EH (cell line): ENCODE data around the gene ANAPC7.
"Not testable (repeated sequence)": the region's sequence is repeated elsewhere in the genome, so short reads cannot be mapped to it uniquely, and the experiment has no call there.

Experiments used
- DNase-seq: peaks from one replicate; pipeline ENCODE4 v3.0.0-alpha.2; 2015; ENCODE audit warnings: low read depth

ANAPC7 gene, protein sequence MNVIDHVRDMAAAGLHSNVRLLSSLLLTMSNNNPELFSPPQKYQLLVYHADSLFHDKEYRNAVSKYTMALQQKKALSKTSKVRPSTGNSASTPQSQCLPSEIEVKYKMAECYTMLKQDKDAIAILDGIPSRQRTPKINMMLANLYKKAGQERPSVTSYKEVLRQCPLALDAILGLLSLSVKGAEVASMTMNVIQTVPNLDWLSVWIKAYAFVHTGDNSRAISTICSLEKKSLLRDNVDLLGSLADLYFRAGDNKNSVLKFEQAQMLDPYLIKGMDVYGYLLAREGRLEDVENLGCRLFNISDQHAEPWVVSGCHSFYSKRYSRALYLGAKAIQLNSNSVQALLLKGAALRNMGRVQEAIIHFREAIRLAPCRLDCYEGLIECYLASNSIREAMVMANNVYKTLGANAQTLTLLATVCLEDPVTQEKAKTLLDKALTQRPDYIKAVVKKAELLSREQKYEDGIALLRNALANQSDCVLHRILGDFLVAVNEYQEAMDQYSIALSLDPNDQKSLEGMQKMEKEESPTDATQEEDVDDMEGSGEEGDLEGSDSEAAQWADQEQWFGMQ

DNA sequence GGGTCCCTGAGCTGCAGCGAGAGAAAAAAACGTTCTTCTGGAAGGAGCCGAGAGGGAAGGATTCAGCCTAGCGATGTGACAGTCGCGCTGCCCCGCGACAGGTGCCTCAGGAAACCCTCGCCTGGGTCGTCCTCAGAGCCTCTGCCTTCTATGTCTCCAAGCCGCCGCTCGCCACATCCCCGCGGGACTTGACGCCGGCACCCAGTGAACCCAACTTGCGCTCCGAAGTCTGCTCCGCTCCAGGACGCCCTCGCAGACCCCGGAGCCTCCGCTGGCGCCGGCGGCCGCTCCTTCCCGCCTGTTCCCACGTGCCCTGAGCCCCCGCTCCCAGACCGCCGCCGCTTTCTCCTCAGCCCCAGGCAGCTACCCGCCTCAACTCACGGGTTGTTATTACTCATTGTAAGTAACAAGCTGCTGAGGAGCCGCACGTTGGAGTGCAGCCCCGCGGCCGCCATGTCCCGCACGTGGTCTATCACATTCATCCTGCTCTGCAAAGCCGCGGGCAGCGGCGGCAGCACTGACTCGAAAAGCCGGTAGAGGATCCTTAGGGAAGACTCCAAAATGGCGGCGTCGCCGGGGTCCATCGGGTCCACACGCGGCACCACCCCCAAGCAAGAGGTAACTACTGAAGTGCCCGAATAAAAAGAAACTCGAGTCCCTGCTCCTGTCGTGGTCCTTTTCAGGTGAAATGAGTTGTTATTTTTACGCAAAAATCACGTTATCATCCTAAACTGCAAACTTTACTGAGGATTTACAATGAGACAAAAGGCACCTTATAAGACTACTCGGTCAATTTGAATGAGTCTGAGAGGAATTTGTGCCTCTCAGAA is at the start of gene ANAPC7:
ANAPC7 (minus strand) TSS at position 563 of the 830 bp plus-strand sequence; CDS start at position 482, 81 bp downstream.
- peak; percentile 92 for DNase-seq

DNA sequence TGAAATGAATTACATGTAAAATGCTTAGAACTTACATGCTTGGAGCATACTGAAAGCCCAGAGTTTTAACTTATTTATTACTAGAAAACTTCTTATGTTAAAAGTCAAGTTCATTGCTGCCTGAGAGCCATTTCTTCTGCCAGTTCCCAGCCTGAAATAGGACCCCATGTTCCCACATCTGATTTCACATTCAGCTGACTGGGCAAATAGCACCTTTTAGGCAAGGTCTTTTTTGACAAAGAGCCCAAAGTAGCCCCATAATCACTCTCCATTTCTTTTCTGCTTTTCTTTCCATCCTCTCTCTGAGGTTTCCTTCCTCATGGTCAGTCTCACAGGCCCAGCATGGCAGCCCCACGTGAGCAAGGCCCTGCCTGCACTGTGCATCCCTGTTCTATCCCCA is 47.8 kb upstream of the ANAPC7 start:
- DNase-seq = no peak

DNA sequence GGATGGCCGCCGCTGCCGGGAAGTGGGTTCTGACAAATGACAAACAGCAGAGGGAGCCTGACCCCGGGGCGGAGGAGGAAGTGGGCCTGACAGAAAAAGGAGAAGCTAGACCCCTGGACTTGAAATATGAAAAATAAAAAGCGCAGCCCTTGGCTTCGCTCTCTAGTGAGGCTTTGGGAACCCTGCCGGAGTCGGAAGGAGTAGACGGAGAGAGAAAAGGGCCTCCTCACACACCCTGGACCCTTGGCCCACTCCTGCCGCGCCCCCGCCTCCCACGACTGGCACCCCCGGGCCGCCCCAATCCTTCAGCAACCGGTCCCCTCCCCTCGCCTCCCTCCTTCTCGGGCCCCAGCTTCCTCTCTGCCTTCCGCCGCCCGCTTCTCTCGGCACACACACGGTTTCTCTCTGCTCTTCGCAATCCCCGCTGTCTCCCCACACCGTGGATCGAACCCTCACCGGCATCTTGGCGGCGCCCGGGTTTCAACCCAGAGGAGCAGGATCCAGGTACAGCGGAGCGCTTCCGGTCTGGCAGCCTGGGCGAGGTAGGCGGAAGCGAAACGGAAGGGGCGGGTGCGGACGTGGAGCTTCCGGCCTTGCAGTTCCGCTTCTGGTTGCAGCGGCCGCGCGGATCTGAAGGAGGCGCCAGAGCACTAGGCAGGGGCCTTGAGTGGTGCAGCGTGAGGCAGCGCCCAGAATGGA is 46.4 kb upstream of the ANAPC7 start, which contains the start of gene ARPC3:
ARPC3 (minus strand) TSS at position 539 of the 699 bp plus-strand sequence; CDS start at position 462, 77 bp downstream.
- DNase-seq = peak; percentile 96

DNA sequence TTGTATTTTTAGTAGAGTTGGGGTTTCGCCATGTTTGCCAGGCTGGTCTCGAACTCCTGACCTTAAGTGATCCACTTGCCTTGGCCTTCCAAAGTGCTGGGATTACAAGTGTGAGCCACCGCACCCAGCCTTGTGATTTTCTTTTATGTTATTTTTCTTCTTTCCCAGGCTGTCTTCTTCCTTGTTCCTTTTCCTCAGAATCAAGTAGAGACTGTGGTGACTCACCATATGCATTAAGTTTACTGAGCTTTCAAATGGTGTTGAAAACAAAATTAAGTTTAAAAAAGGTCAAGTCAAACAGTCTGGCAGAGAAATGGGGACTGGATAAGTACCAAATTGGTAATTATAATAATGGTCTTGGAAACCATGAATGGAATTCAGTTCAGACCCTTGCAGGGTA is 40.9 kb upstream of the ANAPC7 start:
- DNase-seq = no peak

DNA sequence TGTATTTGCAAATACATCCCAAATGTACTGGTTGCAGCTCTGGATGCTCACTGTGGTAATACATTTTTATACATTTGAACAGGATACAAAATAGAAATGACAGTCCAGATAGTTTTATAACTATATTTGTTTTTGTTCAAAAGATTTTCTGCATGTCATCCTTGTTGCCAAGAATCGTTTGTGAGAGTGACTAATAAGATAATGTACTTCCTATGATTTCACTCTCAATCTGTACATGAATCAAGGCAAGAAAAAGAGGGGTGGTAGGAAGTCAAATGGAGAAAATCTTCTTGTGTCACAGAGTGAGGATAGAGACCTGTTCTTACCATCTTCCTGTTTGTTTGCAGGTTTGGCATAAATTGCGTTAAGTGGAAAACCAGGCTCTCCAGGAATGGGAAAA is 32.7 kb upstream of the ANAPC7 start:
- peak; percentile 47 for DNase-seq

DNA sequence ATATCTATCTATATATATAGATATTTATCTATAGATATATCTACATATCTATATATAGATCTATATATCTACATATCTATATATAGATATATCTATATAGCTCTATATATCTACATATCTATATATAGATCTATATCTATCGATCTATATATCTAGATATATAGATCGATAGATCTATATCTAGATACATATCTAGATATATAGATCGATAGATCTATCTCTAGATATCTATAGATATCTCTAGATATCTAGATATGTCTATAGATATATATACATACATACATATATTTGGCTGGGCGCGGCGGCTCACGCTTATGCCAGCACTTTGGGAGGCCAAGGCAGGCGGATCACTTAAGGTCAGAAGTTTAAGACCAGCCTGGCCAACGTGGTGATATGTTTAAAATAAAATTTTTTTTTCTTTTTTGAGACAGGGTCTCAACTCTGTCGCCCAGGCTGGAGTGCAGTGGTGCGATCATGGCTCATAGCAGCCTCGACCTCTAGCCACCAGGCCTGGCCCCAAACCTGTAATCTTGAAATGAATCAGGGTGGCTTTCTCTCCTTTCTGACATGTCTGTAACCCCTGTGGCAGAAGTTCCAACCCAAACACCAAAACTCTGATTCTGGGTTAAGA is 28.6 kb upstream of the ANAPC7 start:
- DNase-seq = no peak

DNA sequence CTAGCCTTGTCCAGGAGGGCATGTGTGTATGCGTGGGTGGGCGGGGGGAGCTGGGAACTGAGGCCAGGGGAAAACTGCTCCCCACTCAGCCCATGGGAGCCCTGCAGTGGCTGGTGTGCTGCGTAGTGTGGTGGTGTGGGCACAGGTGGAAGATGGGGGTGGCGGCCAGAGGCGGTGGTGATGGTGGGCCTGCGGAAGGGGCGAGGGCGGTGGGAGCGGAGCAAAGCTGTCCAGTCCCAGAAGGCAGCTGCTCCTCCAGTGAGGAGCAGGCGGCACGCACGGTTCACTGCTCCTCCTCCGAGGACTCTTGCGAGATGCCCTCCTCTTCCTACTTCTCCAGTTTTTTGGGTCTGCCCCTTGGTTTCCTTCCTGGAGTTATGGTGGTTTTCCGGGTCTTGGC is 26.2 kb upstream of the ANAPC7 start:
- DNase-seq = not testable (repeated sequence)

DNA sequence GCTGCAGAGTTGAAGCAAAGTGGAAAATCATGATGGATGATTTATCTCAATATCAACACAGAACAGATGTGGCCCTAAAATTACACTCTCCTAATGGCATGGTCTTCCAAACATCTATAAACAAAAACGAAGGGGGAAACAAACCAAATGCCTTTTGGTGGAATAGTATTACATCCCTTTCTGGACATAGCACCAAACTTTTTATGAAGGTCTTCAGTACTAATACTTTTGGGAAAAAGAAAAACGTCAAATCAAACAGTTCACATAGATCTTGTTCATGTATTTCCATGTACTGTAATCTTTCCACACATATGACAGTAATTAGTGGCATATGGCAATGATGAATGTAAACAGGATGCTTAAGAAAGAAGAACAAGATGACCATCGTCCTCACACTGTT is 22.9 kb upstream of the ANAPC7 start:
- DNase-seq = peak; percentile 42

DNA sequence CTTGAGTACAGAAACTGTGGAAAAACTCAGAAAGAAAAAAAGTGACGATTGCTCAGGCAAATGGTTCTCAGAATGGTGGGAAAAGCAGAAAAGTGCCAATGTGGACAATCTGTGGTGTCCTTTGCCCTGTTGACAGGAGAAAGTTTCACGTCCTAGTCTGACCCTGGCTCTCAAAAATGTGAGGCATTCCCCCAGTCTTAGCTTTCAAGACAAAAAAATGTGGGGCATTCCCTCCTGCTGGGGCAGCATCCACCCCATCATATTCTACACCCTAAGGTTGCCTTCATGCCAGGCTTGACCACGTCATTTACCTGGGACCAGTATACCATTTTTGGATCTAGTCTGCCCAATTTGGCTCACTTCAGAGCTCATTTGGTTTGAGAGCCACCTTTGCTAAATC is 20.7 kb upstream of the ANAPC7 start:
- peak; percentile 65 for DNase-seq

DNA sequence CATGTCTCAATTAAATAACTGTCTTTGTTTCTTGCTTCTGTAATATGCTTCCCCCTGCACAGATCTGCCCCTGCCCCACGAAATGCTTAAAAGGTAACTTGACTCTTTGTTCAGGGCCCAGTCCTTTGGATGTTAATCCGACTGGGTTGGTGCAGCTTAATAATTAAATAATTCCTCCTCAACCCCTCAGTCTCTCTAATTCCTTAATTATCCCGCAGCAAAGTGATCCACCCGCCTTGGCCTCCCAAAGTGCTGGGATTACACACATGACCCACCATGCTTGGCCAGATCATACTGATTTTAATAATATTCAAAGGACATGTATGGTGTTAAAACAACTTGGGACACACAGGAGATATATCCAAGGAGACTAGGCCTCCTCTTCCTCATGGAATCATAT is 18.2 kb upstream of the ANAPC7 start:
- DNase-seq = no peak

DNA sequence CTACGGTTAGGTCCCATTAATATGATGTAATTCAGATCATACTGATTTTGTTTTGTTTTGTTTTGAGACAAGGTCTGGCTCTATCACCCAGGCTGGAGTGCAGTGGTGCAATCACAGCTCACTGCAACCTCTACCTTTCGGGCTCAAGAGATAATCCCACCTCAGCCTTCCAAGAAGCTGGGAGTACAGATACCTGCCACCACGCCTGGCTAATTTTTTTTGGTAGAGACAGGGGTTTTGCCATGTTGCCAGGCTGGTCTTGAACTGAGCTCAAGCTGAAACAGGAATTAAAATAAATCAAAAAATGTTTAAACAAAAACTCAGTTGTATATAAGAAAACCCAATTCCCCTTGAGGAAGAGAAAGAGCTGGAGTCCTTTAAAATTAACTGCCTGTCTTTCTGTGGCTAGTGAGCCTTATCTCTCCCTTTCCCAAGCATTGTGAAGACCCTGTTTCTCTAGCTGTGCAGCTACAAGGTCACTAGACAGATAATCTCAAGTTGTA is 17.7 kb upstream of the ANAPC7 start:
- DNase-seq = no peak

DNA sequence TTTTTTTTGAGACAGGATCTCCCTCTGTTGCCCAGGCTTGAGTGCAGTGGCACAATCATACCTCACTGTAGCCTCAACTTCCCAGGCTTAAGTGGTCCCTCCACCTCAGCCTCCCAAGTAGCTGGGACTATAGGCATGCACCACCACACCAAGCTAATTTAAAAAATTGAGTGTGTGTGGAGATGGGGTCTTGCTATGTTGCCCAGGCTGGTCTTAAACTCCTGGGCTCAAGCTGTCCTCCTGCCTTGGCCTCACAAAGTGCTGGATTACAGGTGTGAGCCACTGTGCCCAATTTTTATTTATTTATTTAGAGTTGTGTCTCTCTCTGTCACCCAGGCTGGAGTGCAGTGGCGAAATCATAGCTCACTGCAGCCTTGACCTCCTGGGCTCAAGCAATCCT is 17.1 kb upstream of the ANAPC7 start:
- DNase-seq = not testable (repeated sequence)

DNA sequence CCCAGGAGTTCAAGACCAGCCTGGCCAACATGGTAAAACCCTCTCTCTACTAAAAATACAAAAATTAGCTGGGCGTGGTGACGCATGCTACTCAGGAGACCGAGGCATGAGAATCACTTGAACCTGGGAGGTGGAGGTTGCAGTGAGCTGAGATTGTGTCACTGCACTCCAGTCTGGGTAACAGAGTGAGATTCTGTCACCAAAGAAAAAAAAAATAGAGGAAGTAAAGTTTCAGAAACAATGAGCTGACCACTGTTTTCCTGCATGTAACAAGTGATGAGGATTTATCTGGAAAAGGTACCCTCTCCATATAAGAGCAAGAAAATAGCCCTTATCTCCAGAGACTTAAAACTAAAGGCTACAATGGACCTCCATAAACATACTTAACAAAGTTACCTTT is 13.6 kb upstream of the ANAPC7 start:
- not testable (repeated sequence) for DNase-seq

DNA sequence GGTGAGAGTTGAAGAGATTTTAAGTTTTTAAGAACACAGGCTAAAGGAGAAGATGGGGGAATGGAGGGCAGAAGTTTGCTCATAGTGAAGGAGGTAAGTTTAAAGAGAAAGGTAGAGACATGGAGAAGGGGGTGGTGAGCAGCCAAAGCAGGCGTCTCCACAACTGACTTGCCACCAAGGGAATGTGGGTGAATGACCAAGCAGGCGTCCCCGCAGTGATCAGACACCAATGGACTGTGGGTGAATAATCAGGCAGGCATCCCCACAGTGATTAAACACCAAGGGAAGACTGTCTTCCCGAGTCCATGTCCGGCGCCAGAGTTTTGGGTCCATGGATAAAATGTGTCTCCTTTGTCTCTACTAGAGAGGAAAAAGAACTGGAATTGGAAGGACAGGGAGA is 6.6 kb upstream of the ANAPC7 start:
- peak; percentile 66 for DNase-seq

DNA sequence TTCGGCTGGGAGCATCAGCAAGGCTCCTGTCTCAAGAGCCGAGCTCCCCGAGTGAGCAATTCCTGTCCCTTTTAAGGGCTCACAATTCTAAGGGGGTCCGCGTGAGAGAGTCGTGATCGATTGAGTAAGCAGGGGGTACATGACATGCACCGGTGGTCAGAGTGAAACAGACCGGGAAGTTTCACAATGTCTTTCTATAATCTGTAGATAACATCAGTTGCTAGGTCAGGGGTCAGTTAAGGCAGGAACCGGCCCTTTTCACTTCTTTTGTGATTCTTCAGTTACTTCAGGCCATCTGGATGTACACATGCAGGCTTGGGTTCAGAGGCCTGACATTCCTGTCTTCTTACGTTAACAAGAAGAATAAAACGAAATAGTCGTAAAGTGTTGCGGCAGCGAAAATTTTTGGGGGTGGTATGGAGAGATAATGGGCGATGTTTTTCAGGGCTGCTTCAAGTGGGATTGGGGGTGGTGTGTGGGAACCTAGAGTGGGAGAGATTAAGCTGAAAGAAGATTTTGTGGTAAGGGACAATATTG is 1.7 kb upstream of the ANAPC7 start:
- not testable (repeated sequence) for DNase-seq

DNA sequence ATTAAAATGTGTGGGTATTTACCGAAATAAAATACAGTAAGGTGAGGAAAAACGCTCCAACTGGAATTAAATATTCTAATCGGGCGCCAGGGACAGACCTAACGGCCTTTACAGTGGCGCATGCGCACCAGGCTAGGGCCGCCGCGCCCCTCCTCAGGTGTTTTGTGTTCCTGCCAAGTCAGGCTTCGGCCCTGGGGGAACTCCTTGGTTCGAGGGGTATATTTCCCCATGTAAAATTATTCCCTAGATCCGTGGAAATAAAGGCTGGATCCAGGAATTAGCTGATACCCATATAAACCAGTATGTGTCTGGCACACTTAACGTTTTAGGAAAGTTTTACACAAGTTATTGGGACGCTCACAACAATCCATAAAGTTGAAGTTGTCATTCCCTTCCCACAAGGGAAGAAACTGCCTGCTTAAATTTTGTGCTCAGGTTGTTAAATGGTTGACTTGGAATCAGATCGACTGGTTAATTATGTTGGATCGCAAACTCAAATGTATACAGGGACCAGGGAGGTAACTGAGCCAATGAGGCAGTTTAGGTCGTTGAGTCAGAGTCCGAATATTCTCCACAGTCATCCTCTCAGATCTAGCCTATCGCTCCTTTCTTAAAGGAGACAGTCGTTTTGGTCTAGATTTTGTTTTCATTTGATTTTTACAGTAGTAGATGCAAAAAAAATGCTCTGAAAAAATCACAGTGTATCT is 621 bp upstream of the ANAPC7 start:
- peak; percentile 66 for DNase-seq

DNA sequence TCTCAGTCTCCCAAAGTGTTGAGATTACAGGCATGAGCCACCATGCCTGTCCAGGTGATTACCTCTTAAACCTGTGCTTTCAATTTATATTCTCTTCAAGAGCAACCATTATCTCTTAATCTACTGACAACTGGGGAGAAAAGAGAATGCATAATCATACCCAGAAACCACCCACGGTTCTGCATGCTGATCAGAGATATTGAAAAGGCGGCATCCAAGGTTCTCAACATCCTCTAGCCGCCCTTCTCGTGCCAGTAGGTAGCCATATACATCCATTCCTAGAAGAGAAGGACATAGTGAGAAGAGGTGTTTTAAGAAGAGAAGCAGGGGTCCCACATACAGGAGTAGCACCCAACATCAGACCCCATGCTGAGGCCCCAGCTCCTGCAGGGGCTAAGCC is 20.8 kb downstream of the ANAPC7 start:
- DNase-seq = no peak

DNA sequence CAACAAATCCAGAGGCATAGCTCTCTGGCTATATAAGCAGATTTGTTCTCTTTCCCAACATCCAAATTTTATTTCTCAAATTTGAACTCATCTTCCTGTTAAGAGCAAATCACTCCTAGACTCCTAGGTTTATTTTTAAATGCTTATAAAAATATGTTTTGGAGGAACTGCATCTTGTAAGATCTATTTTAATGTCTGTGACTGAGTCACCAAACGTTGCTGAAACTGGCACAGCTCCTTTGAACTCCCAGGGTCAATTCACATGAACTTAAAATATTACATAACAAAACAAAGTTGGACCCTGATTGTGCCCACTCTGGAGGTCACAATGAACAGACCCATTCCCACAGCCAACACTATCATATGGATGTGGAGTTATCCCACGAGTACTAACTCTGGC is 23.9 kb downstream of the ANAPC7 start:
- DNase-seq = peak; percentile 49

DNA sequence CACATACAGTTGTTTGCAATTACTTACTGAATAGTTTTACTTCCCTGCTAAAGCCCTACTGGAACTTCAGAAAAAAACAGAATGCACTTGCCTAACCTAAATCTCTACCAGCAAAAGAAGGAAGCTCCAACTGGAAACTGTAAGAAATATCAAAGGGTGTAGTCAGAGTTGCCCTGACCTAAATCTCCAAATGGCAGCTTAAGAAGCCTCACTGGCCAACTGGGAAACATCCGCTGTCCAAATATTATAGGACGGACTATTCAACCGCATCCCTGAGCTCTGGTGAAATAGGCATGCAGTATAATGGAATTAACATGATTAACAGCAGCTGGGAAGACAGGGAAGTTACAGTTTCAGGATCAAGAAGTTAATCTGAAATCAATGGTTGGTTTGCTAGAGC is 24.3 kb downstream of the ANAPC7 start:
- DNase-seq = peak; percentile 33

DNA sequence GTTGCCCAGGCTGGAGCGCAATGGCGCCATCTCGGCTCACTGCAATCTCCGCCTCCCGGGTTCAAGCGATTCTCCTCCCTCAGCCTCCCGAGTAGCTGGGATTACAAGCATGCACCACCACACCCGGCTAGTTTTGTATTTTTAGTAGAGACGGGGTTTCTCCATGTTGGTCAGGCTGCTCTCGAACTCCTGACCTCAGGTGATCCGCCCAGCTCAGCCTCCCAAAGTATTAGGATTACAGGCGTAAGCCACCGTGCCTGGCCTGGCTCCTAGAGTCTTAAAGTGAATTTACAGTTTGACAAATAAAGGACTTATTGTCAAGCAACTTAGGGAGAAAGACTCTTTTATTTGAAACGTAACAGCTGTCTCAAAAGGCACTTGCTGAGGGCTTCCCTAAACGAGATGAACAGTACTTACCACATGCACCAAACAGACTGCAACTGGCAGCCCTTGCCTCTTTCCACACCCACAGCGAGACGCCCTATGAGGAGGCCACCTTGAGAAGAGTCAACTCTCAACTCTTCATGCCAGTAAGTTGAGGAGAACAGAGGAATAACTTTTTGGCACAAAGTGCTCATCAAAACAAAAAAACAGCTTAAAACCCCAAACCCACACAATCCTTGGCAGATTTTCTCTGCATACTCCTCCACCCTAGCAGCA is 25.2 kb downstream of the ANAPC7 start:
- DNase-seq = not testable (repeated sequence)
